B cell (primary cell): ENCODE results near the gene SNX22. TPM values are rescaled to one million over a fixed set of nuclear protein-coding genes. Genes with fewer than 3 reads are reported as not detected.

Experiments used
- ATAC-seq: fragments of 200-7000 bp; cut with Tn5 transposase; one replicate; pipeline ENCODE4 v1.10.0; 2021; ENCODE audit warnings: low read depth, mild to moderate bottlenecking, moderate number of reproducible peaks, moderate library complexity
- CTCF ChIA-PET: fragments of 350-600 bp; sonication (Branson Sonifier 250); formaldehyde crosslinking; loops from one replicate; lab custom pipeline; 2021; ENCODE audit warnings: antibody characterized with exemption, inconsistent platforms; lab: Charles Lee
- POLR2A ChIA-PET: fragments of 350-600 bp; sonication (Branson Sonifier 250); formaldehyde crosslinking; loops from one replicate; lab custom pipeline; 2021; ENCODE audit warnings: antibody characterized with exemption; lab: Charles Lee
- DNase-seq: peaks from one replicate; pipeline ENCODE4 v3.0.0; 2013
- H2AFZ ChIP-seq: 2 replicates; pipeline ENCODE4 v1.6.1; 2012; ENCODE audit warnings: mild to moderate bottlenecking, low read depth, low read length; ENCODE audit not compliant: insufficient read depth, poor library complexity, severe bottlenecking
- H3K27ac ChIP-seq, 2 donors: 1 replicate in 1 of 2; 2 replicates in 1 of 2; pipeline ENCODE4 v1.5.1; 2012 to 2013; ENCODE audit warnings: low read length in 2 of 2, mild to moderate bottlenecking in 2 of 2, moderate library complexity in 1 of 2
- H3K27me3 ChIP-seq, 4 experiments: fragments of 200-600 bp in 1 of 4; sonication (generic) in 1 of 4; replicated peaks in 1 of 4; 1 replicate in 2 of 4; 2 replicates in 2 of 4; pipeline versions ENCODE4 v1.6.1 to v1.7.0; 2013 to 2016; ENCODE audit warnings: low read length in 3 of 4, mild to moderate bottlenecking in 2 of 4, mixed read lengths in 1 of 4, moderate library complexity in 1 of 4; ENCODE audit not compliant: insufficient read depth in 4 of 4, control insufficient read depth in 3 of 4; ENCODE audit errors: control extremely low read depth in 1 of 4
- H3K36me3 ChIP-seq, 2 experiments: replicated peaks in 1 of 2; 1 replicate in 1 of 2; 2 replicates in 1 of 2; pipeline versions ENCODE4 v1.6.1 to v1.7.1; 2013; ENCODE audit warnings: low read length in 1 of 2; ENCODE audit not compliant: insufficient read depth in 2 of 2, control insufficient read depth in 1 of 2; ENCODE audit errors: control extremely low read depth in 1 of 2, extremely low read depth in 1 of 2
- H3K4me1 ChIP-seq, 2 donors: fragments of 200-600 bp in 1 of 2; sonication (generic) in 1 of 2; 1 replicate in 1 of 2; 2 replicates in 1 of 2; pipeline versions ENCODE4 v1.5.1 to v1.6.1; 2013 to 2017; ENCODE audit warnings: low read length in 2 of 2; ENCODE audit not compliant: control insufficient read depth in 2 of 2, insufficient read depth in 2 of 2
- H3K4me2 ChIP-seq: replicated peaks from 2 replicates; pipeline ENCODE3; 2012; ENCODE audit warnings: mild to moderate bottlenecking, low read depth, low read length; ENCODE audit not compliant: poor library complexity, severe bottlenecking
- H3K4me3 ChIP-seq, 5 experiments: fragments of 200-600 bp in 1 of 5; sonication (generic) in 1 of 5; 1 replicate in 3 of 5; 2 replicates in 2 of 5; pipeline versions ENCODE4 v1.5.1 to v1.7.0; 2011 to 2016; ENCODE audit warnings: low read length in 4 of 5, mild to moderate bottlenecking in 4 of 5, low read depth in 2 of 5, control low read depth in 1 of 5, moderate library complexity in 1 of 5; ENCODE audit not compliant: insufficient read depth in 1 of 5; ENCODE audit errors: control extremely low read depth in 1 of 5, extremely low read depth in 1 of 5
- H3K79me2 ChIP-seq: fragments of 200-600 bp; sonication (generic); one replicate; pipeline ENCODE4 v1.6.0; 2016; ENCODE audit warnings: low read length; ENCODE audit not compliant: control insufficient read depth, insufficient read depth
- H3K9ac ChIP-seq: fragments of 200-600 bp; sonication (generic); 2 replicates; pipeline ENCODE4 v1.6.1; 2017; ENCODE audit warnings: mild to moderate bottlenecking, low read length, moderate library complexity
- H3K9me3 ChIP-seq, 3 donors: one replicate each; pipeline versions ENCODE4 v1.6.1 to v1.7.1; 2013; ENCODE audit warnings: low read length in 2 of 3; ENCODE audit not compliant: control insufficient read depth in 2 of 3, insufficient read depth in 1 of 3; ENCODE audit errors: control extremely low read depth in 1 of 3
- H4K20me1 ChIP-seq: 2 replicates; pipeline ENCODE4 v1.6.0; 2012; ENCODE audit warnings: mild to moderate bottlenecking, low read length; ENCODE audit not compliant: insufficient read depth, control insufficient read depth, poor library complexity, severe bottlenecking
- H3K27ac Mint-ChIP-seq: one replicate; pipeline ENCODE4 v1.8.0; 2021; ENCODE audit warnings: mixed read lengths
- H3K27me3 Mint-ChIP-seq: one replicate; pipeline ENCODE4 v1.8.0; 2021; ENCODE audit warnings: mixed read lengths
- H3K4me1 Mint-ChIP-seq: one replicate; pipeline ENCODE4 v1.8.0; 2021; ENCODE audit warnings: mixed read lengths
- H3K4me3 Mint-ChIP-seq: one replicate; pipeline ENCODE4 v1.8.0; 2021; ENCODE audit warnings: mixed read lengths
- H3K9me3 Mint-ChIP-seq: one replicate; pipeline ENCODE4 v1.8.0; 2022; ENCODE audit warnings: mixed read lengths; ENCODE audit not compliant: insufficient read depth
- EZH2 ChIP-seq: IDR thresholded peaks from 2 replicates; pipeline ENCODE4 v1.6.1; 2012; ENCODE audit warnings: borderline replicate concordance, low read depth, mild to moderate bottlenecking, moderate library complexity, low read length; ENCODE audit not compliant: insufficient read depth, poor library complexity, severe bottlenecking
- WGBS: methylation state at CpG from one replicate; pipeline ENCODE4 v1.1.5; 2013; ENCODE audit warnings: missing lambda C conversion rate; ENCODE audit not compliant: insufficient coverage; 5-methylcytosine and 5-hydroxymethylcytosine counted together
- intact Hi-C: fragments of 100-400 bp; cut with micrococcal nuclease; formaldehyde crosslinking; loops from one replicate; pipeline ENCODE4 v1.10.0; 2022
- polyA plus RNA-seq: library from polyadenylated mRNA; depleted of rRNA; stranded (reverse); fragments of >200 nt; gene quantifications from 2 replicates; pipeline ENCODE4 v1.2.3, GENCODE V29; 2012
- total RNA-seq, 2 donors: library from RNA; stranded (reverse); fragments of 120-200 nt in 1 of 2; gene quantifications; 1 replicate in 1 of 2; 2 replicates in 1 of 2; pipeline versions ENCODE4 v1.2.3 to v1.2.4, GENCODE V29; 2013 to 2022
- TF ChIP-seq, protein P1 (sequence below): fragments of 200-600 bp; IDR thresholded peaks from one replicate; pipeline ENCODE4 v1.8.0; 2022; ENCODE audit warnings: antibody characterized with exemption, mild to moderate bottlenecking

SNX22 gene
- total and polyA plus RNA-seq, 2 donors (not counting 1 experiment from before 2014, with no cell fraction given): 44.9 to 305 TPM

DNA sequence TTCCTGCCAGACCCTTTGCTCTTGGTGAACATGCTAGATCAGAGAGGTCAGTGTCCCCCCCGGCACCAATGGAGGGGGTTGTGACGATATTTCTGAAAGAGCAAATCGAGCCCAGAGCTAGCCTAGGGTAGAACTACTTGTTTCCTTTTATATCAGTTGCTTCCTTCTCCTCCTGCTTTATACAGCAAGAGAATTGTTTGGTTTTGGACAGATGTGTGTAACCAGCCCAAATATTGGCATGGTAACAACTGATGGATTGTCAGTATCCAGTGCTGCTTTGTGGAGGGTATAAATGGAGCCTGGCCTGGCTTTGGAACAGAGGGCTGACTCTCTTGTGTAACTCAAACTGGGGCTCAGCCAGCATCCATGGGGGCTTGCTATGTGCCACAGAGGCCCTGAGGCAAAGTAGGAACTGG lies 28.6 kb upstream of the SNX22 start:
- no peak overlapping the region for H3K9ac ChIP-seq
- no peak for TF ChIP-seq EZH2
- TF ChIP-seq, protein P1, sequence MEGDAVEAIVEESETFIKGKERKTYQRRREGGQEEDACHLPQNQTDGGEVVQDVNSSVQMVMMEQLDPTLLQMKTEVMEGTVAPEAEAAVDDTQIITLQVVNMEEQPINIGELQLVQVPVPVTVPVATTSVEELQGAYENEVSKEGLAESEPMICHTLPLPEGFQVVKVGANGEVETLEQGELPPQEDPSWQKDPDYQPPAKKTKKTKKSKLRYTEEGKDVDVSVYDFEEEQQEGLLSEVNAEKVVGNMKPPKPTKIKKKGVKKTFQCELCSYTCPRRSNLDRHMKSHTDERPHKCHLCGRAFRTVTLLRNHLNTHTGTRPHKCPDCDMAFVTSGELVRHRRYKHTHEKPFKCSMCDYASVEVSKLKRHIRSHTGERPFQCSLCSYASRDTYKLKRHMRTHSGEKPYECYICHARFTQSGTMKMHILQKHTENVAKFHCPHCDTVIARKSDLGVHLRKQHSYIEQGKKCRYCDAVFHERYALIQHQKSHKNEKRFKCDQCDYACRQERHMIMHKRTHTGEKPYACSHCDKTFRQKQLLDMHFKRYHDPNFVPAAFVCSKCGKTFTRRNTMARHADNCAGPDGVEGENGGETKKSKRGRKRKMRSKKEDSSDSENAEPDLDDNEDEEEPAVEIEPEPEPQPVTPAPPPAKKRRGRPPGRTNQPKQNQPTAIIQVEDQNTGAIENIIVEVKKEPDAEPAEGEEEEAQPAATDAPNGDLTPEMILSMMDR: no peak
- no peaks in the 10 kb centered on the region for H3K9me3 ChIP-seq
- no peak overlapping the region for H3K4me3 ChIP-seq
- peaks cover 18% of the 10 kb centered on the region for H4K20me1 ChIP-seq
- Mint-ChIP-seq H3K4me1 (no peaks in the 10 kb centered on the region), H3K9me3 (no peaks in the 10 kb centered on the region), H3K4me3 (no peak overlapping the region), H3K27ac (no peak overlapping the region), H3K27me3 (no peaks in the 10 kb centered on the region)
- H3K27ac ChIP-seq: no peak overlapping the region
- peaks cover 47% of the 10 kb centered on the region for H3K79me2 ChIP-seq
- no peaks in the 10 kb centered on the region for H3K27me3 ChIP-seq
- no peak for ATAC-seq
- POLR2A ChIA-PET: no interaction called here
- intact Hi-C loops: no loop called here
- H3K4me2 ChIP-seq: no peak overlapping the region
- H2AFZ ChIP-seq: no peak overlapping the region
- H3K4me1 ChIP-seq: no peaks in the 10 kb centered on the region
- no peak for DNase-seq
- no CpG with 5 or more reads among the region's 3 CpGs for WGBS
- H3K36me3 ChIP-seq: peaks cover 26 to 89% of the 10 kb centered on the region in 2 experiments
- CTCF ChIA-PET: interaction anchor here (1.3 kb wide), 1 partner anchor 30 kb away, joined by 5 read pairs; no protein-coding TSS in a partner anchor

DNA sequence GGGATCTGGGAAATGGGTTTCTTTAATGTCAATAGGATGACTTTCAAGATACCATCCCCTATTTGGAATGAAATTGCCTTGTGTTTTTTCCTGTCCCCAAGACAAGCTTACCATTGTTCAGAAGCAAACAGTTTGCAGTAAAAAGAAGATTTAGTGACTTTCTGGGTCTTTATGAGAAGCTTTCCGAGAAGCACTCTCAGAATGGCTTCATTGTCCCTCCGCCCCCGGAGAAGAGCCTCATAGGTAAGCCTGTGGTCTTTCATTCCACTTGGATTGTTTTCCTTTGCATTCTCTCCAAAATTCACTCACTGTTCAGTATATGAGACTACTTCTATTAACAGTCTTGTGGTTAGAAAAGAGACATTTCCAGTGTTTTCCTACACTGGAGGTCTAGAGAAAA lies 25.6 kb upstream of the SNX22 start:
- H3K9ac ChIP-seq: no peak overlapping the region
- peaks cover 12% of the 10 kb centered on the region for H4K20me1 ChIP-seq
- TF ChIP-seq, protein P1: no peak
- TF ChIP-seq EZH2: no peak
- Mint-ChIP-seq H3K9me3 (no peaks in the 10 kb centered on the region), H3K4me1 (no peaks in the 10 kb centered on the region), H3K27me3 (no peaks in the 10 kb centered on the region), H3K27ac (no peak overlapping the region), H3K4me3 (no peak overlapping the region)
- no peak overlapping the region for H3K4me3 ChIP-seq
- H3K79me2 ChIP-seq: peaks cover 29% of the 10 kb centered on the region
- no peak overlapping the region for H2AFZ ChIP-seq
- CTCF ChIA-PET: interaction anchor here (1.8 to 2.9 kb wide), 2 partner anchors 12 to 28 kb away, joined by 4 to 8 read pairs; no protein-coding TSS in a partner anchor
- no peak overlapping the region for H3K4me2 ChIP-seq
- intact Hi-C loops: no loop called here
- no peaks in the 10 kb centered on the region for H3K9me3 ChIP-seq
- no peaks in the 10 kb centered on the region for H3K4me1 ChIP-seq
- H3K27ac ChIP-seq: no peak overlapping the region
- no CpG with 5 or more reads among the region's 3 CpGs for WGBS
- POLR2A ChIA-PET: interaction anchor here (0.8 kb wide), 1 partner anchor 19 kb away, joined by 6 read pairs; no protein-coding TSS in a partner anchor
- ATAC-seq (no peak), DNase-seq (no peak)
- H3K27me3 ChIP-seq: no peaks in the 10 kb centered on the region
- peaks cover 22 to 89% of the 10 kb centered on the region in 2 experiments for H3K36me3 ChIP-seq
